HEK293 (cell line): ENCODE data around the gene OR10A7.

ENCODE experiments used
- CTCF ChIP-seq: fragments of 450-650 bp; formaldehyde crosslinking; IDR thresholded peaks from 2 replicates; pipeline ENCODE4 v1.5.1; 2016; ENCODE audit warnings: missing biosample characterization, missing genetic modification characterization
- MYNN ChIP-seq: fragments of 450-650 bp; formaldehyde crosslinking; IDR thresholded peaks from 2 replicates; pipeline ENCODE4 v1.5.1; 2016; ENCODE audit warnings: missing biosample characterization, missing genetic modification characterization, borderline replicate concordance
- ZNF112 ChIP-seq: fragments of 450-650 bp; formaldehyde crosslinking; IDR thresholded peaks from 2 replicates; pipeline ENCODE4 v1.5.0; 2017; ENCODE audit warnings: missing biosample characterization, missing genetic modification characterization
- ZNF140 ChIP-seq: fragments of 450-650 bp; formaldehyde crosslinking; IDR thresholded peaks from 2 replicates; pipeline ENCODE4 v1.5.1; 2016; ENCODE audit warnings: missing biosample characterization, missing genetic modification characterization
- ZNF274 ChIP-seq, 2 experiments: fragments of 200-500 bp in 1 of 2; fragments of 450-650 bp in 1 of 2; sonication (Bioruptor generic) in 1 of 2; formaldehyde crosslinking in 1 of 2; IDR thresholded peaks; 2 replicates each; pipeline versions ENCODE4 v1.5.1 to v1.6.1; 2014 to 2016; ENCODE audit warnings: borderline replicate concordance in 1 of 2, inconsistent platforms in 1 of 2, low read length in 1 of 2, missing biosample characterization in 1 of 2, missing genetic modification characterization in 1 of 2

DNA sequence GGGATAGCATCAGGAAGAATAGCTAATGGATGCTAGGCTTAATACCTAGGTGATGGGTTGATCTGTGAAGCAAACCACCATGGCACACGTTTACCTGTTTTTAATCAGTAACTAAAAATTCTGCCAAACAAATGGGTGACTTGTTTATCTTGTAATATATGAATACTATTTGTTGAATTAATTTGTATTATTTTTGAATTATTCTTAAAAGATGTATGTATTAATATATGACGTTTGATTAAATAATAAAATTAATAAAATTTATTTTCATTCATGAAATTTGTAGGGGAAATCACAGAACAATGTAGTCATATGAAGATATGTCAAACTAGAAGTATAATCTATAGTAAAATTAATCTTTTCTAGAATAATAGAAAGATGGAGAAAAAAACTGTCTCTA lies 32.3 kb upstream of the OR10A7 start:
- TF ChIP-seq MYNN (no peak), CTCF (no peak), ZNF112 (tag by site-specific recombination) (no peak), ZNF274 (IDR thresholded peaks at IDR 0.05; ENCODE audit: low read length) (no peak), ZNF274 (tag by site-specific recombination; IDR thresholded peaks at IDR 0.05; ENCODE audit: borderline replicate concordance) (no peak), ZNF140 (tag by site-specific recombination) (no peak)
